ENCODE results near the gene ENSA. TPM values are rescaled to one million over a fixed set of nuclear protein-coding genes. Genes with fewer than 3 reads are reported as not detected.
A peak's percentile ranks its signal among the peaks of the same experiment; 100 is the strongest.

The ENSA gene
- total RNA-seq, 1 experiment from 2014 or later, result 212 TPM

DNA sequence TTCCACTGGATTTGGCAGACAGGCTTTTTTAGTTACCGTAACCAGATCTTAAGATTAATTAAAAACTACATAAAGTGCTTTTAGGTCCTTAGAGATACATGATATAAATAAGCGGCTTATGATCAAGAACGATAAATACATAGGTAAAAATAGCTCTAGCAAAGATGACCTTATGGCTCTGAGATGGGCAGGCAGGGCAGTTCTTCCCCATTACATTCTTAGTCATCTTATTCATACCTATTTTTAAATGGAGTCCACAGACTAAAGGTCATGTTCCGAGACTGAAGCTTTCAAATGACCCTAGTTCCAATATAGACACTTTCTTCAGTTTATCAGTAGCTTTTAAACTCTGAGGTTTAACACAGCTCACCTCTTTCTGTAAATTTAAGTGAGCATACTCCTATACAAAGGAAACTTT is 54.3 kb downstream of the ENSA start:
- Histone ChIP-seq H2AK5ac (ENCODE audit: insufficient read length, low read length) (no peak overlapping the region), H2BK12ac (ENCODE audit: insufficient read length, low read depth, low read length) (no peak overlapping the region), H4K91ac (ENCODE audit: insufficient read length, low read depth, low read length) (no peak overlapping the region), H3K79me1 (ENCODE audit: insufficient read depth, low read depth, low read length, poor library complexity, severe bottlenecking) (no peaks in the 10 kb centered on the region), H2AFZ (ENCODE audit: low read length) (no peak overlapping the region), H3K9ac (ENCODE audit: extremely low read depth, insufficient read length, low read length) (no peak overlapping the region), H3K27me3 (ENCODE audit: insufficient read depth, low read length) (no peaks in the 10 kb centered on the region), H3K27ac (ENCODE audit: insufficient read length, low read depth, low read length) (no peak overlapping the region), H2BK5ac (ENCODE audit: insufficient read length, low read length) (no peak overlapping the region), H3K14ac (ENCODE audit: insufficient read depth, low read length) (no peak overlapping the region), H3K79me2 (ENCODE audit: insufficient read depth, low read length) (peaks cover 35% of the 10 kb centered on the region), H4K20me1 (ENCODE audit: control insufficient read depth, insufficient read depth, insufficient read length) (no peaks in the 10 kb centered on the region), H3K18ac (ENCODE audit: insufficient read length, low read depth, low read length) (no peak overlapping the region), H4K8ac (replicated peaks; ENCODE audit: insufficient read length, low read depth, low read length) (no peak overlapping the region), H3K4ac (ENCODE audit: low read depth, low read length) (no peak overlapping the region), H3K23ac (ENCODE audit: insufficient read length, low read depth, low read length) (no peak overlapping the region), H3K9me3 (ENCODE audit: control insufficient read depth, low read depth, low read length) (no peaks in the 10 kb centered on the region), H2BK20ac (ENCODE audit: low read depth, low read length, poor library complexity, severe bottlenecking) (no peak overlapping the region), H3K56ac (ENCODE audit: insufficient read length, low read depth, low read length) (no peak overlapping the region), H3K23me2 (ENCODE audit: insufficient read length, low read depth, low read length, poor library complexity, severe bottlenecking) (peaks cover 7% of the 10 kb centered on the region), H2BK15ac (ENCODE audit: low read depth, low read length) (no peak overlapping the region), H3K4me2 (ENCODE audit: insufficient read depth, insufficient read length, low read length) (peak overlapping the region; percentile 98), H3T11ph (ENCODE audit: low read length) (no peak overlapping the region), H3K4me1 (ENCODE audit: insufficient read depth, low read length) (peaks cover 2% of the 10 kb centered on the region), H4K5ac (ENCODE audit: insufficient read length, low read depth, low read length) (no peak overlapping the region), H2BK120ac (ENCODE audit: low read depth, low read length, poor library complexity, severe bottlenecking) (no peak overlapping the region)
- Mint-ChIP-seq H3K27me3 (ENCODE audit: low read depth) (peaks cover 3% of the 10 kb centered on the region; the same call in 1 of the 2 replicates), H3K4me3 (peak overlapping the region; percentile 96 to 97), H3K27ac (peak overlapping the region in 1 of 3 experiments; percentile 96; a peak in 3 of 7 replicates), H3K4me1 (peaks cover 47 to 59% of the 10 kb centered on the region in 2 experiments), H3K9me3 (peaks cover 6 to 15% of the 10 kb centered on the region in 2 experiments; a peak in 4 of 5 replicates), H3K36me3 (ENCODE audit: insufficient read depth in 1 of 3, low read depth in 3 of 3) (peaks cover 71 to 84% (median 74%) of the 10 kb centered on the region in 3 experiments)
- no peak for TF ChIP-seq CTCF (conservative IDR thresholded peaks at IDR 0.05)
- WGBS (ENCODE audit: extremely low coverage, insufficient read length, low lambda C conversion rate), result no CpG with 5 or more reads among the region's 4 CpGs
- DNase-seq, result no peak
